Right kidney (tissue), 1 donor: ENCODE data around the gene NLN.
"Not testable (repeated sequence)": the region's sequence is repeated elsewhere in the genome, so short reads cannot be mapped to it uniquely, and the experiment has no call there.

ENCODE experiments used
- DNase-seq: peaks from one replicate; pipeline ENCODE4 v3.0.0-alpha.2; 2016

The NLN gene

GRCh38 chr5:65728218-65728617 lies 6.2 kb downstream of the NLN start:
- no peak for DNase-seq

DNA sequence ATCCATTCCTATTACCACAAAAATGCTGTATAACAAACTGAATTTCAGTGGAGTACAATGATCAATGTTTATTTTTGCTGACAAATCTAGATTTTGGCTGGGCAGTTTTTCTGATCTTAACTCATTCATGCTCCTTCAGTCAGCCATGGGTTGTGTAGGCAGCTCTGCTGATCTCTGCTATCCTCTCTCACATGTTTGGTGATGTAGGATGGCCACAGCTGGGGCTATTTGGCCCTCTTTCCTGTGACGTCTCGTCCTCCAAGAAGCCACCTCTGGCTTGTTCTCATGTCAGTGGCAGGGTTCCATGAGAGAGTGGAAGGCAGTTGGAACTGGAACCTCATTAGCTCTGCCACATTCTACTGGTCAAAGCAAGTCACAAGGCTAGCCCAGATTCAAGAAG lies 8.9 kb downstream of the NLN start:
- DNase-seq = no peak

- not testable (repeated sequence) for DNase-seq
Measured at GRCh38 chr5:65732046-65732445, 10.0 kb downstream of the NLN start.

GRCh38 chr5:65734196-65734775 lies 12.3 kb downstream of the NLN start:
- DNase-seq = not testable (repeated sequence)

DNA sequence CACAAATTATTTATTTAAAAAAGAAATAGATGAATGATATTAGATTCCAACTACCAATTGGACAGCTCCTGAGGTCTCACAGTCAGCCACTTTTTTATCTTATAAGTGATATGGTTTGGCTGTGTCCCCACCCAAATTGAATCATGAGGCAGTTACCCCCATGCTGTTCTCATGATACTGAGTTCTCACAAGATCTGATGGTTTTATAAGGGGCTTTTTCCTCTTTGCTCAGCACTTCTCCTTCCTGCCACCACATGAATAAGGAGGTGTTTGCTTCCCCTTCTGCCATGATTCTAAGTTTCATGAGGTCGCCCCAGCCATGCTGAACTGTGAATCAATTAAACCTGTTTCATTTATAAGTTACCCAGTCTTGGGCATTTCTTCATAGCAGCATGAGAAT lies 12.9 kb downstream of the NLN start:
- no peak for DNase-seq

DNA sequence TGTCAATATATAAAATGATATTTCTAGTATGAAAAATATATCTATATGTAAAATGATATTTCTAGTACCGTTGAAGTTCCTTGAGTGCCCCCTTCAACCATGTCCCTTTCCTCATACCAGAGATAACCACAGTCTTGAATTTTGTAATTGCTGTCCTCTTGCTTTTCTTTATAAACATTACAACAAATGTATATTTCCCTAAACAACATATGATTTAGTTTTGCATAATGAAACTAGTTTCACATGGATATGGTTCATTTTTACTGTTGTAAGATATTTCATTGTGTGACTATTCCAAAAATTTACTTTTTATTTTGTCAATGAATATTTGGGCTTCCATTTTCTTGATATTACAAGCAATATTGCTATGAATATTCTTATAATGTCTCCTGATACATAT lies 14.0 kb downstream of the NLN start:
- no peak for DNase-seq

DNA sequence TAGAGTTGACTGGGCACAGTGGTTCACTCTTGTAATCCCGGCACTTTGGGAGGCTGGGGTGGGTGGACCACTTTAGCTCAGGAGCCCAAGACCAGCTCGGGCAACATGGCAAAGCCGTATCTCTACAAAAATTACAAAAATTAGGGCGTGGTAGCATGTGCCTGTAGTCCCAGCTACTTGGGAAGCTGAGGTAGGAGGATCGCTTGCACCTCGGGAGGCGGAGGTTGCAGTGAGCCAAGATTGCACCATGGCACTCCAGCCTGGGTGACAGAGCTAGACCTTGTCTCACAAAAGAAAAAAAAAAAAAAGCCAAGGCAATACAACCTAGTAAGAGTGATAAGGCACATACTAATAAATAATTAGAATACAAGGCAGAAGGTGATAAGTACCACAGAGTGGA lies 15.8 kb downstream of the NLN start:
- DNase-seq = no peak

DNA sequence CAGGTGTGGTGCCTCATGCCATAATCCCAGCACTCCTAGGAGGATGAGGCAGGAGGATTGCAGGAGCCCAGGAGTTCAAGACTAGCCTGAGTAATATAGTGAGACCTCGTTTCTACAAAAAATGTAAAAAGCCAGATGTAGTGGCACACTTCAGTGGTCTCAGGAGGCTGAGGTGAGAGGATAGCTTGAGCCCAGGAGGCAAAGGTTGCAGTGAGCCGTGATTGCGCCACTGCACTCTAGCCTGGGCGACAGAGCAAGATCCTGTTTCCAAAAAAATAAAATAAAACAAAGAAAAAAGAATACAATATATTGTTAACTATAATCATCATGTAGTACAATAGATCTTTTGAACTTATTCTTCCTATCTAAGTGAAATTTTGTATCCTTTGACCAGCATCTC lies 16.3 kb downstream of the NLN start:
- no peak for DNase-seq

- DNase-seq = no peak
Measured at GRCh38 chr5:65739162-65739561, 17.2 kb downstream of the NLN start.

- no peak for DNase-seq
Measured at GRCh38 chr5:65742565-65743231, 20.7 kb downstream of the NLN start.

DNA sequence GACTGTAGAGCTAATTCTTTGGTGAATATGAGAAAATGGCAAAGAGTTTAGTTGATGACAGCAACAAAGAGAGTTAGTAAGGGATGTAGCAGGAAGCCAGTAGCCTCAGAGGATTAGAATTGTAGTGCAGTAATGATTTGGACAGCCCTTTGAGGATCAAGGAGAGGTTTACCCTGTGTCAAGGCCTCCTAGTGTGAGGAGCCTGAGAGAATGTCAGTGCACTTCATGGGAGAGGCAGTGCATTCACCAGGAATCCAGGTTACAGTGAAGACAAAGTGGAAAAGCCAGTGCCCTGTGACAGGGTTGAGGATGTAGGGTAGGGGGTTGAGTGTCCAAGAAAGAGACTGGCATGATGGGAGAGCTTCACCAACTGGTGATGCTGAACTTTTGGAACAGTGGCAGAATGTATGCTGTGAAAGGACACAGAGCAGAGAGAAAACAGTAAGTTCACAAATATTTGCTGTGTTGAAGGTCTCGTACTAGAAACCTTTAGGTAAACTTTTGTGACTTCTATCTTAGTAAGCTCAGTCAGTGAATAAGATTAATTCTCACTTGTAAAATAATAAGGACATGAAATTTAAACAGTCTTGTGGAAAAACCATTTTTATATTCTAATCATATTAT lies 27.3 kb downstream of the NLN start:
- no peak for DNase-seq

DNA sequence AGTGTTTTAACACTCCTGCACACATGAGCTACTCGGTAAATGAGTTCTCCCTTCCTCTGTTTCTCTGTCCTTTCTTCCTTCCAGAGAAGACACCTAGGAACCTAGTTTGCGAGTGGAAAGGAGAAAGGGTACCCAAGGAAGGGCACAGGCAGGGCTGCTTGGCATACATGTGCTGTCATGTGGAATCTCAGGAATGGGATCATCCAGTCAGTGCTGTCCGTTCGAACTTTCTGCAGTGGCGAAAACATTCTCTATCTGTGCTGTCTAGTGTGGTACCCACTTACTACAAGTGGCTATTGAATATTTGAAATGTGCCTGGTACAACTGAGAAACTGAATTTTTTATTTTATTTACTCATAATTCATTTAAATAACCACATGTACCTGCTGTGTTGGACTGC lies 28.0 kb downstream of the NLN start:
- no peak for DNase-seq

DNA sequence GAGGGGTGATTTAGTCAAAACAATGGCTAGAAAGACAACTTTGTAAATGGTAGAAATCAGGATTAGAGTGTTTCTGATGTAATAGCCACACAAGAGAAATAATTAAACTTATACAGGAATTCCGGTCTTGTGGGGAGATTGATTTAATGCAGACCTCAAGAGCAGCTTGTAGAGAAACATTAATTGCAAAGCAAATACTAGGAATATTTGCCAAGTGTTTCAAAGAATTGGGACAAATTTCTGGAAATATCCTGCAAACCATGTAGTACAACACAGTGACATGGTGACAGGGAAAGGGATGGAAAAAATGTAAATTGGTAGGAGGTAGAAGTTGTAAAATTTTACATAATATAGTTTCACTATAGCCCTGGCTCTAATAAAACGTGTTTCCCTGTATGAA lies 28.9 kb downstream of the NLN start:
- DNase-seq = no peak

- no peak for DNase-seq
Measured at GRCh38 chr5:65753189-65753588, 31.2 kb downstream of the NLN start.

DNA sequence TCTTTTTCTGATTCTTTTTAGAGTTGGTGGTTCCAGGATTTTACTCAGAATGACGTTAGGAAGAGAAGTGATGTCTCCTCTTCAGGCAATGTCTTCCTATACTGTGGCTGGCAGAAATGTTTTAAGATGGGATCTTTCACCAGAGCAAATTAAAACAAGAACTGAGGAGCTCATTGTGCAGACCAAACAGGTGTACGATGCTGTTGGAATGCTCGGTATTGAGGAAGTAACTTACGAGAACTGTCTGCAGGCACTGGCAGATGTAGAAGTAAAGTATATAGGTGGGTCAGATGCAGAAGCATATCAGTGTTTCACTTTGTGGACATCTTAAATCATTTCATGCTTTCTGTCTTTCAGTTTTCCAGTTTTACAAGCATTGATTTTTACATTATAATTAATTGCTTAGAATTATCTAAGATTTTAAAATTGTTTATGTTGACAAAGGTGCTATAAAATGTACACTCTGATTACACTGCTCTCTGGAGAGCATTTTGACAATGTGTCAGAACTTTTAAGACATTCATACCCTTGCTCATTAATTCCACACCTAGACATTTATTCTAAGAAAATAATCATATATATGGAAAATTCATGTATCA lies 36.6 kb downstream of the NLN start:
- no peak for DNase-seq

GRCh38 chr5:65760504-65761275 lies 38.7 kb downstream of the NLN start:
- no peak for DNase-seq

DNA sequence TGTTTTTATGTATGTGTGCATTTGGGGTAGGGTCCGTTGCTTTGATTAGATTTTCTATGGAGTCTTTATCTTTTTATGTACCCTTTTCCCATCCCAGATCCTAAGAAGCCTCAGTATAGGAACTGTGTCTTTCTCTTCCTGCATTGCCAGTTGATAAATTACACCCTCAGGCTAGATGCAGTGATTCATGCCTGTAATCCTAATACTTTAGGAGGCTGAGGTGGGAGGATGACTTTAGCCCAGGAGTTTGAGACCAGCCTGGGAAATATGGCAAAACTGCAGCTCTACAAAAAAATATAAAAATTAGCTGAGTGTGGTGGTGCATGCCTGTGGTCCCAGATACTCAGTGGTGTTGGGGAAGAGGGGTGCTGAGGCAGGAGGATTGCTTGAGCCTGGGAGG lies 40.2 kb downstream of the NLN start:
- no peak for DNase-seq

DNA sequence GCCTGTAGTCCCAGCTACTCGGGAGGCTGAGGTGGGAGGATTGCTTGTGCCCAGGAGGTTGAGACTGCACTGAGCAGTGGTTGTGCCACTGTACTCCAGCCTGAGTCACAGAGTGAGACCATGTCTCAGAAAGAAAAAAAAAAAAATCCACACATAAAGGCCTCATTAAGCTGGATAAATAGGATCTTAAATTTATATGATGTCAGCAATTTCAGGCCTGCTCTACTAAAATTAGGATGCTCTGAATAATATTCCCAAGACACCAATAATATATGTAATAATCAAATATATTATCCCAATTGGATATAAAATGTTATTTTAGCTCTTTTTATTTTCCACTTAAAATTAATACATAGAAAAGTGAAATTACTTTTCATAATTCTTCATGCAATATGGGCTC lies 43.6 kb downstream of the NLN start:
- no peak for DNase-seq

DNA sequence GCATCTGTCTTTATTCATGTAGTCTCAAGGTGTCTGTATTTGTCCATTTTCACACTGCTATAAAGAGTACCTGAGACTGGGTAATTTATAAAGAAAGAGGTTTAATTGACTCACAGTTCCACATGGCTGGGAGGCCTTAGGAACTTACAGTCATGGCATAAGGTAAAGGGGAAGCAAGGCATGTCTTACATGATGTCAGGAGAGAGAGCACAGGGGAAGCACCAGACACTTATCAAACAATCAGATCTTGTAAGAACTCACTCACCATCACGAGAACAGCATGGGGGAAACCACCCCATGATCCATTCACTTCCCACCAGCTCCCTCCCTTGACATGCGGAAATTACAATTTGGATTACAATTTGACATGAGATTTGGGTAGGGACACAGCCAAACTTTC lies 44.2 kb downstream of the NLN start:
- no peak for DNase-seq

DNA sequence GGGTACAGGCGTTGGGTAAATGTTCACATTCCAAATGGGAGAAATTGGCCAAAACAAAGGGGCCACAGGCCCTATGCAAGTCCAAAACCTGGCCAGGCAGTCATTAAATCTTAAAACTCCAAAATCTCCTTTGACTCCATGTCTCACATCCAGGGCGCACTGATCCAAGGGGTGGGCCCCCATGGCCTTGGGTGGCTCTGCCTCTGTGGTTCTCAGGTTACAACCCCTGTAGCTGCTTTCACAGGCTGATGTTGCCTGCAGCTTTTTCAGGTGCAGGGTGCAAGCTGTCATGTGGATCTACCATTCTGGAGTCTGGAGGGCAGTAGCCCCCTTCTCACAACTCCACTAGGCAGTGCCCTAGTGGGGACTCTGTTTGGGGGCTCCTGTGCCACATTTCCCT lies 44.8 kb downstream of the NLN start:
- DNase-seq = no peak

DNA sequence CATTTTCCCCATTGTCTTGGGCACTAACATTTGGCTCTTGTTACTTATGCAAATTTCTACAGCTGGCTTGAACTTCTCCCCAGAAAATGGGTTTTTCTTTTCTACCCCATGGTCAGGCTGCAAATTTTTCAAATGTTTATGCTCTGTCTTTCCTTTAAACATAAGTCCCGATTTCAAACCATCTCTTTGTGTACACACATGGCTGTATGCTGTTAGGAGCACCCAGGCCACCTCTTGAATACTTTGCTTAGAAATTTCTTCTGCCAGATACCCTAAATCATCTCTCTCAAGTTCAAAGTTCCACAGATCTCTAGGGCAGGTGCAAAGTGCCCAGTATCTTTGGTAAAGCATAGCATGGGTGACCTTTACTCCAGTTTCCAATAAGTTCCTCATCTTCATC lies 45.6 kb downstream of the NLN start:
- DNase-seq = no peak

DNA sequence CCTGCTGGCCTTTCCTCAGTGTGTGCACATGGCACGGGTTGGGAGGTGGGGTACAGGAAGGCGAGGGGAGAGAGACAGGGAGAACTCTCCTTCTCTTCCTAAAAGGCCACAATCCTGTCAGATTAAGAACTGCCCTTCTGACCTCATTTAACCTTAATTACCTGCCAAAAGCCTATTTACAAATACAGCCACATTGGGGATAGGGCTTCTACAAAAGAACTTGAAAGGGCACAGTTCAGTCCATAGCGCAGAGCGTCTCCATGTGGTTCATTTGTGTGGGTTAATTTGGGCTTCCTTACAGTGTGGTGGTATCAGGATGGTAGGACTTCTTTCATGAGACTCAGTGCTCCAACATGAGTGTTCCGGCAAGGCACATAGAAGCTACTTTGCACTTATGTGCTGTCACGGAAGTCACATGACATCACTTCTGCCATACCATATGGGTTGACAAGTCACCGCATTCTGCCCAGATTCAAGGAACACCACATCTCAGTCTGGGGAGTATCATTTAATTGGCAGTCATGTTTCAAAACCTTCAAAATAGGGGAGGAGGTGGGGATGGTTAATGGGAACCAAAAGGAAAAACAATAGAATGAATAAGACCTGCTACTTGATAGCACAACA lies 46.8 kb downstream of the NLN start:
- DNase-seq = no peak

DNA sequence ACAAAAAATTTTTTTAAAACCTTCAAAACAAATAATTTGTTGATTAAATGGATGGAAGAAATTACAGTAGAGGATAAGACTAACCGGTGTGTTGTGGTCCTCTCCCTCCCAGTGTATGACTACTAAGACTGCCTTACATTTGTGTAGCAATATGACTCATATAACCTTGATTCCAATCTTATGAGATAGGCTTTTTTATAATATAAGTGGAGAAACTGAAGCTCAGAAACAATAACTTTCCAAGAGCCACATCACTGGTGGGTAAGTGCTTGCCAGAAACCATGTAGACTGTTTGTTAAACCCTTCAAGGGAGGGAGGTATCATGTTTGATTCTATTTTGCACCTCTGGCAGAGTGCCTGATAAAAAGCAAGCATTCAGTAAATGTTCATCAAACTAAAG lies 47.5 kb downstream of the NLN start:
- no peak for DNase-seq
